NCI-H2081 treated with DMSO at 0.1 percent for 48 hours (cell line): ENCODE data around the gene LOC128125822.

Source experiments
- DNase-seq: peaks from one replicate; lab custom pipeline; 2025; lab: John Stamatoyannopoulos, UW

Gene LOC128125822

GRCh38 chr6:63556369-63556768 is 15.9 kb upstream of the LOC128125822 start:
- no peak for DNase-seq

- no peak for DNase-seq
These were observed 14.0 kb upstream of the LOC128125822 start for GRCh38 chr6:63558278-63558677.

GRCh38 chr6:63560801-63561287 is 11.4 kb upstream of the LOC128125822 start:
- DNase-seq: no peak

- DNase-seq: no peak
These were observed 11.0 kb upstream of the LOC128125822 start for GRCh38 chr6:63561288-63561687.

GRCh38 chr6:63563235-63563634 is 9.0 kb upstream of the LOC128125822 start:
- no peak for DNase-seq

- DNase-seq: no peak
These were observed 7.1 kb upstream of the LOC128125822 start for GRCh38 chr6:63565058-63565726.

- no peak for DNase-seq
These were observed 6.3 kb upstream of the LOC128125822 start for GRCh38 chr6:63565727-63566596.

GRCh38 chr6:63567966-63568365 is 4.3 kb upstream of the LOC128125822 start:
- no peak for DNase-seq

- no peak for DNase-seq
These were observed 778 bp upstream of the LOC128125822 start for GRCh38 chr6:63571361-63572043.

GRCh38 chr6:63572747-63573075 is 431 bp downstream of the LOC128125822 start:
- no peak for DNase-seq

- peak; percentile 36 for DNase-seq
These were observed 1.0 kb downstream of the LOC128125822 start for GRCh38 chr6:63573076-63573898.

GRCh38 chr6:63573899-63574553 is 1.7 kb downstream of the LOC128125822 start:
- peak; percentile 37 for DNase-seq

GRCh38 chr6:63574554-63574900 is 2.2 kb downstream of the LOC128125822 start:
- no peak for DNase-seq

- DNase-seq: no peak
These were observed 4.0 kb downstream of the LOC128125822 start for GRCh38 chr6:63576147-63576772.

GRCh38 chr6:63576985-63577712 is 4.9 kb downstream of the LOC128125822 start:
- DNase-seq: no peak

- no peak for DNase-seq
These were observed 6.5 kb downstream of the LOC128125822 start for GRCh38 chr6:63578757-63579156.

- no peak for DNase-seq
These were observed 7.8 kb downstream of the LOC128125822 start for GRCh38 chr6:63579937-63580703.

- DNase-seq: no peak
These were observed 8.4 kb downstream of the LOC128125822 start for GRCh38 chr6:63580704-63580961.

GRCh38 chr6:63581355-63582013 is 9.2 kb downstream of the LOC128125822 start:
- DNase-seq: no peak
